HG03460 (cell line): ENCODE measurements around the gene DMAC2L.
A peak's percentile ranks its signal among the peaks of the same experiment; 100 is the strongest.
"Not testable (repeated sequence)": the region's sequence is repeated elsewhere in the genome, so short reads cannot be mapped to it uniquely, and the experiment has no call there.

Experiments
- ATAC-seq: cut with Tn5 transposase; IDR thresholded peaks from one replicate; pipeline ENCODE4 v1.9.1; 2021; ENCODE audit not compliant: unreplicated experiment

DMAC2L gene

GRCh38 chr14:50311972-50312733, at the start of gene DMAC2L, which contains the start of gene L2HGDH:
Gene DMAC2L, plus strand, starts transcription at chr14:50312324. Its CDS starts 9,164 bp downstream, at chr14:50321488.
Gene L2HGDH, minus strand, starts transcription at chr14:50312229. Its CDS starts 79 bp downstream, at chr14:50312150.
- ATAC-seq = peak; percentile 92

GRCh38 chr14:50262865-50263264, 49.3 kb upstream of the DMAC2L start:
- no peak for ATAC-seq

GRCh38 chr14:50263321-50263720, 48.8 kb upstream of the DMAC2L start:
- no peak for ATAC-seq

GRCh38 chr14:50265029-50265428, 47.1 kb upstream of the DMAC2L start:
- no peak for ATAC-seq

- ATAC-seq = no peak
Observed at GRCh38 chr14:50270932-50271331, 41.2 kb upstream of the DMAC2L start.

- ATAC-seq = no peak
Observed at GRCh38 chr14:50272498-50272897, 39.6 kb upstream of the DMAC2L start.

GRCh38 chr14:50285861-50286260, 26.3 kb upstream of the DMAC2L start:
- no peak for ATAC-seq

- no peak for ATAC-seq
Observed at GRCh38 chr14:50288146-50288545, 24.0 kb upstream of the DMAC2L start.

GRCh38 chr14:50290306-50290705, 21.8 kb upstream of the DMAC2L start:
- no peak for ATAC-seq

- ATAC-seq = no peak
Observed at GRCh38 chr14:50299585-50299984, 12.5 kb upstream of the DMAC2L start.

- ATAC-seq = no peak
Observed at GRCh38 chr14:50301914-50302313, 10.2 kb upstream of the DMAC2L start.

GRCh38 chr14:50303744-50304471, 8.2 kb upstream of the DMAC2L start:
- ATAC-seq = no peak

- no peak for ATAC-seq
Observed at GRCh38 chr14:50308363-50308915, 3.7 kb upstream of the DMAC2L start.

GRCh38 chr14:50310445-50310844, 1.7 kb upstream of the DMAC2L start:
- ATAC-seq = no peak

GRCh38 chr14:50311337-50311971, 670 bp upstream of the DMAC2L start:
- ATAC-seq = no peak

- ATAC-seq = peak; percentile 21
Observed at GRCh38 chr14:50312734-50313054, 570 bp downstream of the DMAC2L start.

GRCh38 chr14:50314098-50314497, 2.0 kb downstream of the DMAC2L start:
- not testable (repeated sequence) for ATAC-seq

GRCh38 chr14:50318031-50318626, 6.0 kb downstream of the DMAC2L start:
- no peak for ATAC-seq

- no peak for ATAC-seq
Observed at GRCh38 chr14:50319293-50319692, 7.2 kb downstream of the DMAC2L start.

- no peak for ATAC-seq
Observed at GRCh38 chr14:50319721-50320120, 7.6 kb downstream of the DMAC2L start.

- ATAC-seq = no peak
Observed at GRCh38 chr14:50320283-50320682, 8.2 kb downstream of the DMAC2L start.
